IMR-90 (cell line): ENCODE data around the gene AGBL1.

Source experiments
- POLR2A ChIP-seq: IDR thresholded peaks from 2 replicates; pipeline ENCODE4 v1.6.1; 2012; ENCODE audit warnings: mild to moderate bottlenecking, low read depth, low read length
- SMC3 ChIP-seq: fragments of 150-350 bp; IDR thresholded peaks from 2 replicates; pipeline ENCODE4 v1.6.1; 2016; ENCODE audit warnings: low read depth, mild to moderate bottlenecking, antibody characterized with exemption, low read length, moderate library complexity
- TF ChIP-seq, protein P1 (sequence below): conservative IDR thresholded peaks from 2 replicates; pipeline ENCODE4 v1.5.1; 2012; ENCODE audit warnings: mild to moderate bottlenecking, low read depth, low read length, improper control_type of control experiment

DNA sequence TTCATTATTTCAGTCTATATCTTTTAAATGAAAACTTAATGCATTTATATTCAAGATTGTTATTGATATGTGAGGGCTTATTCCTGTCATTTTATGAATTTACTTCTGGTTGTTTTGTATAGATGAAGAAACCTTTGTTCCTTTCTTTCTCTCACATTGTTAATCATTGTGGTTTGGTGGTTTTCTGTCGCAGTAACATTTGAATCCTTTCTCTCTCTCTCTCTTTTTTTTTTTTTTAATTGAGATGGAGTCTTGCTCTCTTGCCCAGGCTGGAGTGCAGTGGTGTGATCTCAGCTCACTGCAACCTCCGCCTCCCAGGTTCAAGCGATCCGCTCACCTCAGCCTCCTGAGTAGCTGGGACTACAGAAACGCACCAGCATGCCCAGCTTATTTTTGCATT is 22.1 kb downstream of the AGBL1 start:
- TF ChIP-seq POLR2A (no peak), SMC3 (no peak)
- TF ChIP-seq, protein P1, sequence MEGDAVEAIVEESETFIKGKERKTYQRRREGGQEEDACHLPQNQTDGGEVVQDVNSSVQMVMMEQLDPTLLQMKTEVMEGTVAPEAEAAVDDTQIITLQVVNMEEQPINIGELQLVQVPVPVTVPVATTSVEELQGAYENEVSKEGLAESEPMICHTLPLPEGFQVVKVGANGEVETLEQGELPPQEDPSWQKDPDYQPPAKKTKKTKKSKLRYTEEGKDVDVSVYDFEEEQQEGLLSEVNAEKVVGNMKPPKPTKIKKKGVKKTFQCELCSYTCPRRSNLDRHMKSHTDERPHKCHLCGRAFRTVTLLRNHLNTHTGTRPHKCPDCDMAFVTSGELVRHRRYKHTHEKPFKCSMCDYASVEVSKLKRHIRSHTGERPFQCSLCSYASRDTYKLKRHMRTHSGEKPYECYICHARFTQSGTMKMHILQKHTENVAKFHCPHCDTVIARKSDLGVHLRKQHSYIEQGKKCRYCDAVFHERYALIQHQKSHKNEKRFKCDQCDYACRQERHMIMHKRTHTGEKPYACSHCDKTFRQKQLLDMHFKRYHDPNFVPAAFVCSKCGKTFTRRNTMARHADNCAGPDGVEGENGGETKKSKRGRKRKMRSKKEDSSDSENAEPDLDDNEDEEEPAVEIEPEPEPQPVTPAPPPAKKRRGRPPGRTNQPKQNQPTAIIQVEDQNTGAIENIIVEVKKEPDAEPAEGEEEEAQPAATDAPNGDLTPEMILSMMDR: no peak
